NCI-H446 treated with DMSO at 0.1 percent for 48 hours (cell line): ENCODE measurements around the gene NGB.

Experiments
- DNase-seq: peaks from one replicate; lab custom pipeline; 2025; lab: John Stamatoyannopoulos, UW

The NGB gene

DNA sequence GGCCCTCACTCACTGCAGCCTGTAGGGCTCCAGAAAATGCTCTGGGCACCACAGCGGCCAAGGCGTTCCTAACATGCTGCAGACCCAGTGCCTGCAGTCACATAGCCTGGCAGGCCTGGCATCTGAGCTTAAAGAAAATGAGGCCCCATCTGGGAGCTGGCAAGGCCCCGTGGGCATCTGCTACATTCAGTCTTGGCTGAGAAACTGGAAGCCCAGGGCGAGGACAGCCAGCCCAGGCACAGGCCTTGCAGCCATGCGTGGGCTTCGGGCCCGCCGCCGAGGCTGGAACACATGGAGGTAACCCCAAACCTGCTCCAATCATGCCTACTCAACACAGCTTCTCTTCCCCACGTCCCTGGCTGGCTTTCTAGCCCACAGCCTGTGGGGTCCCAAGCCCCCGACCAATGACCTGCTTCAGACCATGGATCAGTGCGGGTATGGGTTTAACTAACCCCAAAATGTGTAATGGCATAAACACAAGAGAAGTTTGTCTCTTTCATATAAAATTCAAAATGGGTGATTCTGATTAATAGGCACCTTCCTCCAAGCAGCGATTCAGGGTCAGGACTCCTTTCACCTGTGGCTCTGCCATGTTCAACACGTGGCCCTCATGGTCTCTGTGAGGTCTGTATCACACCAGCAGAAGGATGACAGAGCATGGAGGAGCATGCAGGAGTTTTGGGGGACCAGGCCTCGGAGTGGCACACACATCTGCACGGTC lies 6.4 kb downstream of the NGB start:
- DNase-seq: peak; percentile 57

DNA sequence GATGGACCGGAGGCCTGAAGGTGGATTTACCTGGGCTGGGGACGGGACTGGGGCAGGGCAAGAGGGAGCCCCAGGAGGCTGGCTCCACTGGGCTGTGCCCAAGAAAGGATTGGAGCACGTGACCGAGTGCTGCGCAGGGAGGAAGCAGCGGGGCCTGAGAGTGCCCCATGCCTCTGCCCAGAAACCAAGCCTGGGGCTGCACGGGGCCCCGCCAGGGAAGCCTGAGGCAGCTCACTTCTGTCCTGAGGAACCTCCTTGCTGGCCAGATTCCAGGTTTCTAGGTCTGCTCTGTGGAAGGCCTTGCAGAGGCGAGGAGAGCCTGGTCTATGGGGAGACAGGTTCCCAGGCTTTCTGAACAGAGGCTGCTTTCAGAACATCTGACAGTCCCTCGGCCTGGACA lies 10.4 kb downstream of the NGB start:
- DNase-seq: no peak

DNA sequence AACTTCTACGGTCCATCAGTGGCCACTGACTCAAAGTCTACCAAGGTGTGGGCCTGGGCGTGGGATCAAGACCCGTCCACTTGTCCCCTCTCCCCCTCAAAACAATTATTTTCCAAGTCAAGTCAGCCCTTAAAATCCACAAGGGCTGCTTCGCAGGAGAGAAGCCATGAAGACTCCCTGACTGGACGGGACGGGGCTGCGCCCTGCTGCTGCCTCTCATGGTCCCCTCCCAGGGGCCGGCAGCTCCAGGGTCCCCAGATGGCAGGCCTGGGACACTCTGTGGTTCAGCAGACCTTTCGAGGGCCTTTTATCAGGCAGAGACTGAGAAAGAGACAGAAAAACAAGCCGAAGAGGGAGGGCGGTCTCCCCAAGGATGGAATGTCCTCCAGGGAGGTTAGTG lies 10.8 kb downstream of the NGB start:
- DNase-seq: no peak

DNA sequence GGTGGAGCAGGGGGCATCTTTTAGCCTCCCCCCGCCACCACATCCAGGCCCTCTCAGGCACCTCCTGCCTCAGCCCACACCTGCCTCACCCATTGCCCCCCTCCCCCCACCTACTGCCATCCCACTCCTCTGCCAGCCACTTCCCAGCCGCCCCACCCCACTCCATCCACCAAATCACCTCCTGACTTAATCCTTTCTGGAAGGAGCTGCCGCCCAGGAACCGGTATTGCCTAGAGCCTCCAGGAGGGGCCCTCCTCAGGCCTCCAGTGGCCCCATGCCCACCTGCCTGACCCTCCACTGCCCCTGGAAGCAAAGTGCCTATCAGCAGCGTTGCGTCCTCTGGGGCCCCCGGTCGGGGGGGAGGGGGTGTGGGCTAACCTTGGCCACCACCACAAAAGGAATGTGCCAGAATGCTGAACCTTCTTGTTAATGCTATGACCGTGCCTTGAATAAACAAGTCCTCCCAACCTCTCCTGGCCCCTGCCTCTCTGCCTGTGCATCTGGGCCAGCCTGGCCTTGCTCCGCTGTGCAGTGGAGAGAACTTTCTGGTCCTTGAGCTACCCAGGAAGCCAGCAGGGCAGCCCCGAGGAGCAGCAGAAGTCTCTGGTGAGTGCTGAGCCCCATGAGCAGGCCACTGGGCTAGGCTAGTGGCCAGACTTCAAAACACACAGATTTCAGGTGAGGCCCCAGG lies 11.8 kb downstream of the NGB start:
- DNase-seq: no peak

DNA sequence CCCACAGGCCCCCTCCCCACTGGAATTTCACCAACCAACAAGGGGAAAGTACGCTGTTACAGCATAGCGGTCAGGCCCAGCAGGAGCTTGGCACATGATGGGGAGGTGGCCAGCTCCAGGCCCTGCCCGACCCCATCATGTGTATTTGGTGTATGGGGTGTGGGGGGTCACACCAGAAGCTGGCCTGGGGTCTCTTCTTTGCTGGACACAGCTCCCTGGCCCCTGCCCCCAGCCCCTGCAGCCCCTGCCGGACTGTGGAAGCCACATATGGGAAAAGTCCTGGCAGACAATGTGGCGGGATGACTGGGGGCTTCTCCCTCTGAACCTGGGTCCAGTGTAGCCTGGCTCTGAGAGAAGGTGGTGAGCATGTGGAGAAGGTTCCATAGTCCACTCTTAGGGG lies 12.4 kb downstream of the NGB start:
- no peak for DNase-seq

DNA sequence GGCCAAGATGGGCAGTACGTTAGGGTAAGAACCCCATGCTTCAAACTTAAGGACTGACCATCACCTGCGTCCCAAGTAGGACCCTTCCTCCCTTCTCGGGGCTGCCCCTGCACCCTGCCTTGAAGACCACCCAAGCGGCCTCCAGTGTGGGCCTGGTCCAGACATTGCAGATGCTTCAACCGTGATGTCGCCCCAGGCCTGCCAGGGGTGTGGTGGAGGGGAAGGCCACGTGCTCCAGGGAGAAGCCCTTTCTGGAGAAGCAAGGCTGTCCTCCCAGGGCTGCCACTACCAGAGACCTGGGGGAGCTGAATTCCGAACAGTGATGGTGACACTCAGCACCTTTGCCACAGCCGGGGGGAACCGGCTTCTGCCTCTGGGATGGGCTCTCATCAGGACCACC lies 13.3 kb downstream of the NGB start:
- DNase-seq: no peak

DNA sequence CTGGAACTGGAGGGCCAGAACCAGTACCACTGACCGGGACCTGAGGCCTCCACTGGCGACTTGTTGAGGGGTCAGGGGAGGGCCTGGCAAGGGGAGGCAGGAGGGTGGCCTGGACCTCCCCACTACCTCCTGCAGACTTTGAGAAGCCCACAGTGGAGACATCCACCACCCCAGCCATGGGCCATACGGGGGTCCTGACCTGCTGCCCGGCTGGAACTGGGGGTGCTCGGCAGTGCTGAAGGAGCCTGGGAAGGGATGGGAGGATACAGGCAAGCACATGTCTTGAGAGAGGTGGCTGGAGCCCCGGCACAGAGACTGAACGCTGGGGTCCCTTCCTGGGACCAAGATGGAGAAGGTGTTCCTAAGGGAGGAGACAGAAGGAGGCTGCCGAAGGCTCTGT lies 14.3 kb downstream of the NGB start:
- no peak for DNase-seq

DNA sequence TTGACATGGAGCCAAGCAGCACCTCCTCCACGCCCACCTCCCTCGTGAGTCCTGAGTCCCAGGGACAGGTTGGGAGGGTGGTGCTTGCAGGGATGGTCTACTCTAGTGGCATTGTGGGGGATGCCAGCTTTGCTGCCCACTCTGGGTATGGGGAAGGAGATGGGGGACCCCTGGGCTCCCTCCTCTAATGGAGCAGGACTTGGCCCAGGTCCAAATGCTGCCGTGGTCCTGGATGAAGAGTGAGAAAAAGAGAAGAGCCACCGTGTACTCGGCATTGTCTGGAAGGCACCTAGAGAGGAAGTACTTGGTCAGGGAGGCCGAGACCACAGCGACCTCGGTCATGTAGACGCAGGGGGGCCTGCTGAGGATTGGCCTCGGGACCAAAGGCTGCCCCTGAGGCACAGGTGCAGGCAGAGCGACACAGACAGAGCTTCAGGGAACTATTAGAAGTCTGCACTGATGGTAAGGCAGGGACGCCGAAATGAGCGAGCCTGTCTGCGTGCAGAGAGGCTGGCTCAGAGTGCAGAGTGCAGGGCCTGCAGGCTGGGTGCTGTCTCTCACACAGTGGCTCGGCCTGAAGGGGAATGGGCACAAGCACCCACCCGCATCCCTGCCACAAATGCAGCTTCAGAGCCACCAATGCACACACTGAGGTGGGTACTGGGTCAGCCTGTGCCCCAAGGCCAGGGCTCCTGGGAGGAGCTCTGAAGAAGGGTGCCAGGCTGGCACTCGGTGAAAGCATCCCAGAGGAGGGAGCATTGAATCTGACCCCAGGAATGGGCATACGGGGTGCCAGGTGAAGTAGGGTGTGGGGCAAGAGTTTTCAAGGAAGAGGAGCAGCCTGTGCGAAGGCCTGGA lies 17.4 kb downstream of the NGB start:
- no peak for DNase-seq

DNA sequence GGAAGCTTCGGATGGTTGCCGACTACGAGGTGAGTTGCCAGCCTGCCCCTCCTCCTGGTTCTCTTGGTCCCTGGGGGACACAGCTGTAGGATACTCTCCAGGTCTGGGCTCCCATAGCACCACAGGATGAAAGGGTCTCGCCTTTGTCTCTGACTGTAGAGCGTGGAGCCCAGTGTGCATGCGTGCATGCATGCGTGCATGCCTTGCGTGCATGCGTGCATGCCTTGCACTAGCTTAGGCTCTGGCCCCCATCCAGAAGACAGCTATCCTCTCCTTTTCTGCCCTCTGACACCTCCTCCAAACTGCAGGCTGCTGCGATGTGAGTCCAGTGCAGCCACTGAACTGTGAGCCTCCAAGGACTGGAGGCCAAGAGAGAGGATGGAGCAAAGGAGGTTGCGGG lies 19.1 kb downstream of the NGB start:
- DNase-seq: no peak

DNA sequence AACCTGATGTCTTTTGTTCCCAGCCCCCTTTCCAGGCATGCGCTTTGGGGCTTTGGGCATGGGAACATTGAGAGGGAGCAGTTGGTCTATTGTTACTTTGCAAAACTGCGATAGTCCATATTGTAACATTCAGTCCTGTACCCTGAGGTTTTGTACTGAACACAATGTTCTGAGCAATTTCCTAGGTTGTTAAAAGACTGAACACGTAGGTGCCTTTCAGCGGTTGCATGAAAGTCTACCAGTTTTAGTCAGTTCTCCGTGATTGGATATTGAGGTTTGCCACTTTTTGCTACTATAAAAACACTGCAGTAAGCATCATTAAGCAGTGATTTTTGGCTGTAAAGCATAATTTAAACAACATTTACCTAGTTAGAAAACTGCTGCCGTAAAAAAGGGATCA lies 20.1 kb downstream of the NGB start:
- no peak for DNase-seq

DNA sequence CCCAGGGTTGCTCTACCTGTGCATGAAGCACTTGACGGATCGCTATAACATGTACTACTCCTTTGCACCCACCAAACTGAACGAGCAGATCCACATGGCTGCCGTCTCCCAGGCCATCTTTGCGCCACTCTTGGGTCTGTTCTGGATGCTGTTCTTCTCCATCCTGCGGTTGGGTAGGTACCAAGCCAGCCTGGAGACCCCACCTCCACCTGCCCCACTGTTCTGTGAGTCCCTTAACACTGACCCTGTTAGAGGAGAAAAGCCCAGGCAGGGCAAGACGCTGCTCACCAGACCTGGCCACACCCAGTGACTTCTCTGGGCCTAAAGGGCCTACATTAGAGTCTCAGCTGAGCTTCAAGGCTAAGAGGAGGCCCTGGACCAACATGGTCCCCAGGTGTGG lies 21.7 kb downstream of the NGB start:
- DNase-seq: no peak

DNA sequence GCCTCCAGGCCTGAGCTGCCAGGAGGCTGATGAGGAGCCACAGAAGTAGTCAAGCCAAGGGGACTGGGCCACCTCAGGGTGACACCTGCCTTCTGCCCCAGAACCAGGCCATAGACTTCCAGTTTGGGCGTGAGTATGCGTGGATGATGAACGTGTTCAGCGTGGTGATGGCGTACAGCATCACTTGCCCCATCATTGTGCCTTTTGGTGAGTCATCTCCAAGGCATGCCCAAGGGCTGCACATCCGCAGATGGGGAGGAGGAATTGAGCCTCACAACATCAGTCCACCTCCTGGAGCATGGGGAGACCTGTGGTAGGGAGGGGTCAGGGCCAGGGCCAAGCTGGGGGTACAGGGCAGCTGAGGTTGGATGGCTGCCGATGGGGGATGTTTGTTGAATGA lies 22.3 kb downstream of the NGB start:
- DNase-seq: no peak

DNA sequence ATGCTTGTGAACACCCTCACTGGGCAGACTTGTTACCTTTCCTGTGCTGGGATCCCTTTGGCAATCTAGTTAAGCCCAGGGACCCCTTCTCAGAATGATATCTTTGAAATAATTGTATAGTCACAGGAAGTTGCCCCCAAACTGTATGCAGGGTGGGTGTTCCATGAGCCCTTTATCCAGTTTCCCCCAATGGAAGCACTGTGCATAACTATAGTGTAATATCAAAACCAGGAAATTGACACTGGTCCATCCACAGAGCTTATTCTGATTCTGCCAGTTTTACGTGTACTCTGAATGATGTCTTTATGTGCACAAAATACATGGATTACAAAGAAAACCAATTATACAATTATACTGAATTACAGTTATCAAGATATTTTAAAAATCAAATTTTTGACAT lies 24.2 kb downstream of the NGB start:
- no peak for DNase-seq

DNA sequence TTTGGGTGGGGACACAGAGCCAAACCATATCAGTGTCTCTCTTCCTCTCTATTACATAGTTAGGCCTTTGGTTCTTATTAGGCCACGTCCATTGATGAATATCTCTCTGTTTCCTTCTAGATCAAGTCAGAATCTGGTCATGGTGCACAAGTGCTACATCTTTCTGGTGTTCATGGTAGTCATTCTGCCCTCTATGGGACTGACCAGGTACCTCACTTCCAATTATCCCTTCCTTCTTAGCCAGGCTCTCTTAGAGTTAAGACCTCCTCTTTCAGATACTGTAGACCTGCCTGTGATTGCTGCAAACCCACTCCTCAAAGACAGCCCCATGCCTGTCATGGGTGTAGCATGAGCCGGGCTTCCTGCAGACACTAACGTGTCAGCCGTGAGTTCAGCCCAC lies 25.2 kb downstream of the NGB start:
- DNase-seq: no peak

DNA sequence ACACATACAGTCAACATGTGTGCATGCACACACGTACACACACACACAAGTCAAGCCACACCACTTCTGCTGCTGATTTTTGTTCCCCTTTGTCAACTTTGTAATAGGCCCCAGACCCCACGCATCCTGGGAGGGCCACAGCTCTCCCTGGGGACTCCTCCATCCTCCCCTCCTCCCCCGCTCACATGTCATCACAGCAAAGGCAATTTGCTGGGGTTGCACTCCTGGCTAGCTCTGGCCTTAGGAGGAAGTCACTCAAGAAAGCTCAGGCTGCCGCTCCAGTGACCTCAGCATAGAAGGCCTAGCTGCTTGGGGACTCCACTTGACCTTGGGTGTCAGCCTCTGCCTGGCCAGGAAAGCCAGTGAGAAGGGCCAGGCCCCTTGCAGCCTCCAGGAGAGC lies 27.2 kb downstream of the NGB start:
- no peak for DNase-seq

DNA sequence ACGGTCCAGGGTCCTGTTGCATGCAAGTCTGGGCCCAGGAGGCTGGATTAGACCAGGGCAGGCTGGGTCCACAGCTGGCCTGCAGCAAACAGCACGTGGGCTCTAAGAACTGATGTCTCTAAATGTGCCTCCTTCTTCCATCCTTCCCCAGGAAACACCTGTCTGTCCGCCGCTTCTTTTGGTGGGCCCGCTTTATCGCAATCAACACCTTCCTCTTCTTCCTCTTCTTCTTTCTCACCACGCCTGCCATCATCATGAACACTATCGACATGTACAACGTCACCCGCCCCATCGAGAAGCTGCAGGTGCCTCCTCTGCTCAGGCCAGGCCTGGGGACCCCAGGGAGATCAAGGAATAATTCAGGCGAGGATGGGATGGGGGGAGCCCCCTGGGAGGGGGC lies 28.3 kb downstream of the NGB start:
- DNase-seq: no peak

DNA sequence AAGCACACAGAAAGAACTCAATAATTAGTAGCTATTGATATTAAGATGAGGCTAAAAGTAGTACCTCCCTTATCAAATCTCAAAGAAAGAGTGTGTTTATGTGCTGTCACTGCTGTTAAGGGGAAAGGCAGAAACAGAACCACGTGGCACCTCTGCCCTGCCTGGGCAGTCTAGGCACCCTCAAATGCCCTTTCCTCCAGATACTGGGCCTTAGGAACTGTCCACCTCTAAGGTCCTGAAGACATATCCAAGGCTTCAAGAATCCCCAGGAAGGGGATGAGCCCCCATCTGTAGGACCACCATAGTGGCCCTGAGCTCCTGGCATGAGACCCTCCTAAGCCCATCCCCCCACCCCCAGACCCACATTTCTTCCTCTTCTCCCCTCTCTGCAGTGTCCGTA lies 29.1 kb downstream of the NGB start:
- no peak for DNase-seq

DNA sequence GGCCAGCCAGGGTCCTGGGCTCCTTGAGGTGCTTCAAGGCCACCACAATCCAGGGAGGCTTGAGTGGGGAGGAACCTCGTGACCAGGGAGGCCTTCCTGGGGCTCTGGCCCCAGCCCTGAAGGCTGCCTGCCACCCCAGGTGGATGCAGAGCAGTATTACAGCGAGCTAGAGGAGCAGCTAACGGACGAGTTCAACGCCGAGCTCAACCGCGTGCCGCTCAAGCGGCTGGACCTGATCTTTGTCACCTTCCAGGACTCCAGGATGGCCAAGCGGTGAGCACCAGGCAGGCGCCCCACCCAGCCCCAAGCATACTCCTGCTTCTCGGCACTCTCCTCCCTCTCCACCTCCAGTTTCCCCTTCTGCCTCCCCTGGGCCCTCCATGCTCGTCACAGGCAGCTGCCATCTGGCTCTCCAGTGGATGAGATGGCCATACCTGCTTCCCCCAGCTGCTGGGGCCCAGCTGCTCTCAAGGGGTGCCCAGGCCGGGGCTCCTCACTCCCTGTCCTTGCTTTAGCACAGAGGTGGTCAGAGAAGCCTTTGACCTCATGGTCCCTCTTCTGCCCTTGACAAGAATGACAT lies 30.6 kb downstream of the NGB start:
- DNase-seq: no peak

DNA sequence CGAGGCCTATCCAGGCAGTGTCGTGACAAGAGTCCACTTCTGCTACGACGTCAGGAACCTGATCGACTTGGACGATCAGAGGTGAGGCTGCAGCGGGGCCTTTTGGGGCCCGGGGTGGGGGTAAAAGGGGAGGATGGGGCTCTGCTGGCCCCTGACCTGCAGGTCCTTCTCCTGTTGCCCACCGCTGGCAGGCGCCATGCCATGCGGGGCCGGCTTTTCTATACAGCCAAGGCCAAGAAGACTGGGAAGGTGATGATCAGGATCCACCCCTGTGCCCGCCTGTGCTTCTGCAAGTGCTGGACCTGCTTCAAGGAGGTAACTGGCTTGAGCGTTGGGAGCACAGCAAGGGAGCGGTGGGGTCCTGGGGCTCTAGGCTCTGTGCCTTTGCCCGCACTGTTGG lies 31.6 kb downstream of the NGB start:
- no peak for DNase-seq

DNA sequence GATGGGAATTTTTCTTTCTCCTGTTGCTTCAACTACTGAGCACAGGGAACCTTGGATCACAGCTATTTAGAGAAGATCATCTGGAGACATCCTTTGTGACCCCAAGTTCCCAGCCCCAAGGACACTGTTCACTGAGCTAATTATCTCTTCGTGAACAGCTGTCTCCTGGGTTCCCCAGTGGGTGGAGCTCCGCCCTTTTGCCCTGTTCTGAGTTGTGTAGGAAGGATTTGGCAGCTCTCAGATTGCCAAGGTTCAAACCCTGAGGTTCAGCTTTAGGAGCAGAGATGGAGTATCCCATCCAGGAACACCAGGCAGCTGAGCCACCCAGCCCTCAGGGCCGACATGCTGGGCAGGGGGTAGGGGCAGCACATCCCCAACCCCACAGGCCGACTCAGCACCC lies 32.0 kb downstream of the NGB start:
- no peak for DNase-seq

DNA sequence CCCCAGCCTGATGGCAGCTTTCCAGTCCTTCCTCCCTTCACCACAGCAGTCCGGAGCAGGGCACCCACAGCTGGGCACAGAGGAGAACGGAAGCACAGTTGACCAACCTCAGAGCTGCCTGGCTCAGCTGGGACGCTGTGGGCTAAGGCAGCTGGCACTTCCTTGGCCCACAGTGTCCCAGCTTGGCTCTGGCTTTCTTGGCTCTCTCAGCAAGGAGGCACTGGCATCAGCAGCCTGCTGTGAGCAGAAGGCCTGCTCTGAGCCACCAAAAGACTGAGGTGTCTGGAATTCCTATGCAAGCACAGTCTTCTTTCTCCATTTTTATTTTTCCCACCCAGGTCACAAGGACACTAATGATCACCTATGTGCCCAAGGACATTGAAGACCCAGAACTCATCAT lies 32.6 kb downstream of the NGB start:
- no peak for DNase-seq

DNA sequence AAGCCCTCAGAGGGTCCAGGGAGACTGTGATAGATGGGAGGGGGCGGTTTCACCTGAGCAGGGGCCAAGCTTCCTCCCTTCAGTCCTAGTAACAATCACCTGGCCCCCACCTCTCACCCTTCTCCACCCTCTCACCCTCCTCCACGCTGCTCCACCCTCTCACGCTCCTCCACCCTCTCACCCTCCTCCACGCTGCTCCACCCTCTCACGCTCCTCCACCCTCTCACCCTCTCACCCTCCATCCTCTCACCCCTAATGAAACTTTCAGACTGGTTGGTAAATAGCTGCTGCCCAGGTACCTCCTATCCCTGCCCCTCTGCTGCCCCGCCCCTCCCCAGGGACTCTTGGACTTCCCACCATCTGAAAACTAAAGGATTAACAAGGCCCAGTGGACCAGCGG lies 34.2 kb downstream of the NGB start:
- DNase-seq: no peak

DNA sequence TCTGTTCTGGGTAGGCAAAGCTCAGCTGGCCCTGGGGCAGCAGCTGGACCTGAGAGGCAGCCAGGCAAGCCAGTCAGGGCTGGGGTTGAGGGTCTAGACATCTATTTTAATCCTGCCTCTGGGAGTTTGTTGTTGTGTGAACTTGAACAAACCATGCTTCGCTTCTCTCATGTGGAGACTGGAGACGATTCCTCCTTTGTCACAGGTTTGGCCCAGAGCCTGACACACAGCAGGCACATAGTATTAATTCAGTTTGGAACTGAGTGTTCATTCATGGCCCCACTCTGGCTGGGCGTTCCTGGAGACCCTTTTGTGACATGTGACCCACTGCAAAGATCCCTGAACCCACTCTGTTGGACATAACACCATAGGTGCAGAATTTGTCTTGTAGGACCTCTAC lies 39.3 kb downstream of the NGB start:
- DNase-seq: no peak
